ENCODE results near the gene MRPL2.
A peak's percentile ranks its signal among the peaks of the same experiment; 100 is the strongest.

Gene MRPL2

GRCh38 chr6:43059168-43060033 is at the start of gene MRPL2, which contains the start of gene KLC4:
MRPL2 (minus strand) TSS chr6:43059434; CDS start chr6:43059381, 53 bp downstream.
KLC4 (plus strand) TSS chr6:43059631; CDS start chr6:43061336, 1,705 bp downstream.
- peak; percentile 96 for DNase-seq (ENCODE audit: low read depth)

GRCh38 chr6:43107344-43108062 is 48.3 kb upstream of the MRPL2 start:
- DNase-seq (ENCODE audit: low read depth): no peak

GRCh38 chr6:43105538-43106222 is 46.4 kb upstream of the MRPL2 start:
- no peak for DNase-seq (ENCODE audit: low read depth)

GRCh38 chr6:43103253-43103876 is 44.1 kb upstream of the MRPL2 start:
- no peak for DNase-seq (ENCODE audit: low read depth)

- no peak for DNase-seq (ENCODE audit: low read depth)
These were observed 42.3 kb upstream of the MRPL2 start for GRCh38 chr6:43101497-43101896.

GRCh38 chr6:43097502-43097901 is 38.3 kb upstream of the MRPL2 start:
- DNase-seq (ENCODE audit: low read depth): no peak

- no peak for DNase-seq (ENCODE audit: low read depth)
These were observed 37.9 kb upstream of the MRPL2 start for GRCh38 chr6:43097098-43097489.

GRCh38 chr6:43096451-43097097 is 37.3 kb upstream of the MRPL2 start:
- no peak for DNase-seq (ENCODE audit: low read depth)

GRCh38 chr6:43095939-43096338 is 36.7 kb upstream of the MRPL2 start:
- no peak for DNase-seq (ENCODE audit: low read depth)

GRCh38 chr6:43093436-43094289 is 34.4 kb upstream of the MRPL2 start:
- DNase-seq (ENCODE audit: low read depth): no peak

GRCh38 chr6:43092635-43093034 is 33.4 kb upstream of the MRPL2 start:
- no peak for DNase-seq (ENCODE audit: low read depth)

- no peak for DNase-seq (ENCODE audit: low read depth)
These were observed 32.3 kb upstream of the MRPL2 start for GRCh38 chr6:43091436-43091991.

GRCh38 chr6:43091020-43091419 is 31.8 kb upstream of the MRPL2 start:
- DNase-seq (ENCODE audit: low read depth): no peak

GRCh38 chr6:43090559-43090956 is 31.3 kb upstream of the MRPL2 start:
- DNase-seq (ENCODE audit: low read depth): no peak

GRCh38 chr6:43089874-43090558 is 30.8 kb upstream of the MRPL2 start:
- no peak for DNase-seq (ENCODE audit: low read depth)

- DNase-seq (ENCODE audit: low read depth): no peak
These were observed 30.2 kb upstream of the MRPL2 start for GRCh38 chr6:43089467-43089866.

GRCh38 chr6:43088654-43089056 is 29.4 kb upstream of the MRPL2 start:
- no peak for DNase-seq (ENCODE audit: low read depth)

GRCh38 chr6:43086022-43086658 is 26.9 kb upstream of the MRPL2 start:
- DNase-seq (ENCODE audit: low read depth): no peak

All from activated T-cell treated with anti-CD3 and anti-CD28 coated beads for 24 hours (primary cell).